ENCODE measurements around the gene ZNF433.
"Not testable (repeated sequence)": the region's sequence is repeated elsewhere in the genome, so short reads cannot be mapped to it uniquely, and the experiment has no call there.

ZNF433 gene

DNA sequence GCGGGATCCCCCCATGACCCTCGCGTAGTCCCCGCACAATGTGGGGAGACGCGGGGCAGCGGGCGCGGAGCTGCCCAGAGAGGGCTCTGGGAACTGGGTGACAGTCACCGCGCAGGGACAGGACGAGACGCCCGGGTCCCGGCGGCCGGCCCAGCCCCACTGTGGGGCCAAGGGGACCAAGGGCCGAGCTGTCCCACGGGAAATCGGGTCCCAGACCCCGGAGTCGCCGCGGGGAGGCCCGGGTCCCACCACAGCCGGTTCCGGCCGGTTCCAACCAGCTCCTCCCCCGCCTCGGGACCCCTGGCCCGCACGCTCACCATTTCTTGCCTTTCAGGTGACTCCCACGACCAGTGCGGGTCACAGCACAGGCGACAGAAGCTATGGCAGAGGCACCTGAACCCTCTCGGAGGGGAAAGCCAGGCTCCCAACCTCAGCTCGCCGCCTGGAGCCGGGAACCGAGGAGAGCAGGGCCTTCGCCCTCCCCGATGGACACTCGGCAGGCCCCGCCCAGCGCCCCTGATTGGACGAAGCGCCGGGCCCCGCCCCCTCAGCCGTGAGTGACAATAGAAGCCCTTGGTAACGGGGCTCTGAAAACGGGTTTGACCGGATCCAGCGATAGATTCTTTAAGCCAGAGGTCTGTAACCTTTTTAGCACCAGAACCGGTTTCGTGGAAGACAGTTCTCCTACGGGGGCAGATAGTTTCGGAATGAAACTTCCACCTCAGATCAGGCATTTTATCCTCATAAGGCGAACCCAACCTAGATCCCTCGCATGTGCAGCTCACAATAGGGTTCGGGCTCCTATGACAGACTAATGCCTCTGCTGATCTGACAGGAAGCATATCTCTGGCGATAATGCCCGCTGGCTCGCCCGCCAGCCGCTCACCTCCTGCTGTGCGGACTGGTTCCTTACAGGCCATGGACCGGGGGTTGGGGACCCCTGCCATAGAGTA lies at the start of gene ZNF433:
Gene ZNF433 (minus strand): TSS at position 460 of the 953 bp plus-strand sequence. CDS start 140 bp downstream, at position 320.
- peak within 1 kb of the TSS; percentile 79 for H3K27ac ChIP-seq
- TF ChIP-seq ZFX (IDR thresholded peaks at IDR 0.05) (peak; percentile 58), CTCF (conservative IDR thresholded peaks at IDR 0.05) (no peak)

GRCh38 chr19:12083336-12083735 lies 47.9 kb upstream of the ZNF433 start:
- not testable (repeated sequence) for H3K27ac ChIP-seq

DNA sequence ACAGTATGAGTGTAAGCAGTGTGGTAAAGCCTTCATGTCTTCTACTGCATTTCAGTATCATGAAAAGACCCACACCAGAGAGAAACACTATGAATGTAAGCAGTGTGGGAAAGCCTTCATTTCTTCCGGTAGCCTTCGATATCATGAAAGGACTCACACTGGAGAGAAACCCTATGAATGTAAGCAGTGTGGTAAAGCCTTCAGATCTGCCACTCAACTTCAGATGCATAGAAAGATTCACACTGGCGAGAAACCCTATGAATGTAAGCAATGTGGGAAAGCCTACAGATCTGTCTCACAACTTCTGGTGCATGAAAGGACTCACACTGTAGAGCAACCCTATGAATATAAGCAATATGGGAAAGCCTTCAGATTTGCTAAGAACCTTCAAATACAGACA lies 41.9 kb upstream of the ZNF433 start:
- H3K27ac ChIP-seq, result no peak overlapping the region
- no peak for TF ChIP-seq ZFX (IDR thresholded peaks at IDR 0.05)
- no peak for TF ChIP-seq CTCF (conservative IDR thresholded peaks at IDR 0.05)

DNA sequence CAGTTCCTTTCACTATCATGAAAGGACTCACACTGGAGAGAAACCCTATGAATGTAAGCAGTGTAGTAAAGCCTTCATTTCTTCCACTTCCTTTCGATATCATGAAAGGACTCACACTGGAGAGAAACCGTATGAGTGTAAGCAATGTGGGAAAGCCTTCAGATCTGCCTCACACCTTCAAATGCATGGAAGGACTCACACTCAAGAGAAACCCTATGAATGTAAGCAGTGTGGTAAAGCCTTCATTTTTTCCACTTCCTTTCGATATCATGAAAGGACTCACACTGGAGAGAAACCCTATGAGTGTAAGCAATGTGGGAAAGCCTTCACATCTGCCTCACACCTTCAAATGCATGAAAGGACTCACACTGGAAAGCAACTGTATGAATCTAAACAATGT lies 40.9 kb upstream of the ZNF433 start:
- not testable (repeated sequence) for H3K27ac ChIP-seq

- no peak overlapping the region for H3K27ac ChIP-seq
- no peak for TF ChIP-seq CTCF (conservative IDR thresholded peaks at IDR 0.05)
- no peak for TF ChIP-seq ZFX (IDR thresholded peaks at IDR 0.05)
These were observed 40.2 kb upstream of the ZNF433 start for GRCh38 chr19:12075538-12076139.

GRCh38 chr19:12064590-12065538 lies 29.4 kb upstream of the ZNF433 start, which contains the start of gene ZNF844:
TSS of gene ZNF844 (plus strand) at chr19:12064731. CDS start at chr19:12064874, 143 bp downstream.
- no peak for TF ChIP-seq ZFX (IDR thresholded peaks at IDR 0.05)
- TF ChIP-seq CTCF (conservative IDR thresholded peaks at IDR 0.05), result no peak
- 0 out of 2 replicates have a peak within 1 kb of the TSS, but pooled peaks have one; percentile 8 for H3K27ac ChIP-seq

DNA sequence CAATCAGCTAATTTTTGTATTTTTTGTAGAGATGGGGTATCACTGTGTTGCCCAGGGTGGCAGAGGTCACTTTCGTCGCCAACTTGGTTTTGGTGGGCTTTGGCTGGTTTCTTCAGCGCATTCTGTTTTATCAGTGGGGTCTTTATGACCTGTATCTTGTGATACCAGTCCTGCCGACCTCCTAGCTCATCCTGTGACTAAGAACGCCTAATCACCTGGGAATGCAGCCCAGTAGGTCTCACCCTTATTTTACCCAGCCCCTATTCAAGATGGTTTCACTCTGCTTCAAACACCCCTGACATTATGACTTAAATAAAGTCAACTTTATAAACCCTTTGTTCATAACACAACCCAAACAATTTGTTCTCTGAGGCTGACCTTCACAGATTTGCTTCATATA lies 20.3 kb upstream of the ZNF433 start:
- H3K27ac ChIP-seq, result no peak overlapping the region
- TF ChIP-seq ZFX (IDR thresholded peaks at IDR 0.05), result no peak
- no peak for TF ChIP-seq CTCF (conservative IDR thresholded peaks at IDR 0.05)

All from C4-2B (cell line).